Measurements from ENCODE around the gene ARRB2. TPM values are rescaled to one million over a fixed set of nuclear protein-coding genes. Genes with fewer than 3 reads are reported as not detected.
A peak's percentile ranks its signal among the peaks of the same experiment; 100 is the strongest.

The ARRB2 gene
- total and polyA plus RNA-seq, 2 of the 13 experiments (the other 11 are each of a cell fraction or from before 2014, with no cell fraction given) = 21.5 to 49.2 TPM

DNA sequence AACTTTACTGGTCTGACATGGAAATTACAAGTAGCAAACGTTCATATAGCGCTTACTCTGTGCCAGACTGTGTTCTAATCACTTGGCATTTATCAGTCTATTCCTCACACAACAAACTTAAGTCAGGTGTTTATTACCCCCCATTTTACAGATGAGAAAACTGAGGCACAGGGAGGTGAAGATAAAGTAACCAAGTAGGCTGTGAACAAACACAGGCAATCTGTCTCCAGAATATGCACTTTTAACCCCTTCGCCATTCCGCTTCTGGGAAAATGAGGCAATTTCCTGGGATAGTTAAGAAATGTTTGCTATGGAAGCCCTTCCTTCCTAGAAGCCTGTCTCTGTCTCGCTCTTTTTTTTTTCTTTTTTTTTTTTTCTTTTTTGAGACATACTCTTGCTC is 41.5 kb downstream of the ARRB2 start (continued):
- TF ChIP-seq ZNF670 (CRISPR knock-in tag; IDR thresholded peaks at IDR 0.05; ENCODE audit: borderline replicate concordance) = no peak
- no peak for TF ChIP-seq AKAP8 (CRISPR knock-in tag; IDR thresholded peaks at IDR 0.05)
- no peak for TF ChIP-seq SCMH1 (CRISPR knock-in tag; IDR thresholded peaks at IDR 0.05; ENCODE audit: borderline replicate concordance)
- TF ChIP-seq HNF4G (IDR thresholded peaks at IDR 0.05; ENCODE audit: borderline replicate concordance, low read depth, low read length) = no peak
- TF ChIP-seq HNF4G (CRISPR knock-in tag; IDR thresholded peaks at IDR 0.05; ENCODE audit: borderline replicate concordance, low read depth) = no peak
- no peak for TF ChIP-seq RARG (CRISPR knock-in tag; IDR thresholded peaks at IDR 0.05; ENCODE audit: low read depth)
- no peak for TF ChIP-seq NR2F6 (IDR thresholded peaks at IDR 0.05)
- TF ChIP-seq NR2F6 (CRISPR knock-in tag; IDR thresholded peaks at IDR 0.05) = peak; percentile 24; the same call in 1 of the 2 replicates
- no peak for TF ChIP-seq ARNTL (CRISPR knock-in tag; IDR thresholded peaks at IDR 0.05)
- TF ChIP-seq, protein P1, sequence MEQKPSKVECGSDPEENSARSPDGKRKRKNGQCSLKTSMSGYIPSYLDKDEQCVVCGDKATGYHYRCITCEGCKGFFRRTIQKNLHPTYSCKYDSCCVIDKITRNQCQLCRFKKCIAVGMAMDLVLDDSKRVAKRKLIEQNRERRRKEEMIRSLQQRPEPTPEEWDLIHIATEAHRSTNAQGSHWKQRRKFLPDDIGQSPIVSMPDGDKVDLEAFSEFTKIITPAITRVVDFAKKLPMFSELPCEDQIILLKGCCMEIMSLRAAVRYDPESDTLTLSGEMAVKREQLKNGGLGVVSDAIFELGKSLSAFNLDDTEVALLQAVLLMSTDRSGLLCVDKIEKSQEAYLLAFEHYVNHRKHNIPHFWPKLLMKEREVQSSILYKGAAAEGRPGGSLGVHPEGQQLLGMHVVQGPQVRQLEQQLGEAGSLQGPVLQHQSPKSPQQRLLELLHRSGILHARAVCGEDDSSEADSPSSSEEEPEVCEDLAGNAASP (CRISPR knock-in tag; IDR thresholded peaks at IDR 0.05; ENCODE audit: borderline replicate concordance) = no peak
- no peak for TF ChIP-seq ZNF720 (CRISPR knock-in tag; IDR thresholded peaks at IDR 0.05)
- TF ChIP-seq, protein P2, sequence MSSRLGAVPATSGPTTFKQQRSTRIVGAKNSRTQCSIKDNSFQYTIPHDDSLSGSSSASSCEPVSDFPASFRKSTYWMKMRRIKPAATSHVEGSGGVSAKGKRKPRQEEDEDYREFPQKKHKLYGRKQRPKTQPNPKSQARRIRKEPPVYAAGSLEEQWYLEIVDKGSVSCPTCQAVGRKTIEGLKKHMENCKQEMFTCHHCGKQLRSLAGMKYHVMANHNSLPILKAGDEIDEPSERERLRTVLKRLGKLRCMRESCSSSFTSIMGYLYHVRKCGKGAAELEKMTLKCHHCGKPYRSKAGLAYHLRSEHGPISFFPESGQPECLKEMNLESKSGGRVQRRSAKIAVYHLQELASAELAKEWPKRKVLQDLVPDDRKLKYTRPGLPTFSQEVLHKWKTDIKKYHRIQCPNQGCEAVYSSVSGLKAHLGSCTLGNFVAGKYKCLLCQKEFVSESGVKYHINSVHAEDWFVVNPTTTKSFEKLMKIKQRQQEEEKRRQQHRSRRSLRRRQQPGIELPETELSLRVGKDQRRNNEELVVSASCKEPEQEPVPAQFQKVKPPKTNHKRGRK (CRISPR knock-in tag; IDR thresholded peaks at IDR 0.05) = no peak
- TF ChIP-seq, protein P3, sequence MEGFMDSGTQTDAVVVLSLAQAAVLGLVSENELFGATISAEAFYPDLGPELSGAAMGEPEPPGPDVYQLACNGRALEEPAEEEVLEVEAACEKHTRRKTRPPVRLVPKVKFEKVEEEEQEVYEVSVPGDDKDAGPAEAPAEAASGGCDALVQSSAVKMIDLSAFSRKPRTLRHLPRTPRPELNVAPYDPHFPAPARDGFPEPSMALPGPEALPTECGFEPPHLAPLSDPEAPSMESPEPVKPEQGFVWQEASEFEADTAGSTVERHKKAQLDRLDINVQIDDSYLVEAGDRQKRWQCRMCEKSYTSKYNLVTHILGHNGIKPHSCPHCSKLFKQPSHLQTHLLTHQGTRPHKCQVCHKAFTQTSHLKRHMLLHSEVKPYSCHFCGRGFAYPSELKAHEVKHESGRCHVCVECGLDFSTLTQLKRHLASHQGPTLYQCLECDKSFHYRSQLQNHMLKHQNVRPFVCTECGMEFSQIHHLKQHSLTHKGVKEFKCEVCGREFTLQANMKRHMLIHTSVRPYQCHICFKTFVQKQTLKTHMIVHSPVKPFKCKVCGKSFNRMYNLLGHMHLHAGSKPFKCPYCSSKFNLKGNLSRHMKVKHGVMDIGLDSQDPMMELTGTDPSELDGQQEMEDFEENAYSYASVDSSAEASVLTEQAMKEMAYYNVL (CRISPR knock-in tag; IDR thresholded peaks at IDR 0.05; ENCODE audit: borderline replicate concordance) = no peak; the same call in 1 of the 2 replicates
- TF ChIP-seq CBFB (CRISPR knock-in tag; IDR thresholded peaks at IDR 0.05) = no peak
- TF ChIP-seq KLF16 (CRISPR knock-in tag; IDR thresholded peaks at IDR 0.05) = 0 out of 4 replicates have a peak, but pooled peaks of 1 of the 2 experiments have one; percentile 20
- TF ChIP-seq ZHX1 (CRISPR knock-in tag; IDR thresholded peaks at IDR 0.05; ENCODE audit: low read depth) = no peak
- no peak for TF ChIP-seq ZNF772 (CRISPR knock-in tag; IDR thresholded peaks at IDR 0.05)
- TF ChIP-seq MEIS1 (CRISPR knock-in tag; IDR thresholded peaks at IDR 0.05; ENCODE audit: borderline replicate concordance) = no peak
- TF ChIP-seq HIC2 (CRISPR knock-in tag; IDR thresholded peaks at IDR 0.05; ENCODE audit: low read depth) = no peak
- TF ChIP-seq KAT8 (CRISPR knock-in tag; IDR thresholded peaks at IDR 0.05) = 0 out of 2 replicates have a peak, but pooled peaks have one; percentile 16
- TF ChIP-seq CBX2 (IDR thresholded peaks at IDR 0.05; ENCODE audit: low read depth, low read length) = no peak
- TF ChIP-seq CBX2 (CRISPR knock-in tag; IDR thresholded peaks at IDR 0.05; ENCODE audit: low read depth) = no peak

Data from HepG2 (cell line).